Spleen (tissue), 13 donors: ENCODE results near the gene TSPAN12. TPM values are rescaled to one million over a fixed set of nuclear protein-coding genes. Genes with fewer than 3 reads are reported as not detected.
"Not testable (repeated sequence)": the region's sequence is repeated elsewhere in the genome, so short reads cannot be mapped to it uniquely, and the experiment has no call there.

ENCODE experiments used
- DNase-seq: peaks from one replicate; pipeline ENCODE4 v3.0.0-alpha.2; 2020
- H3K27ac ChIP-seq, 8 donors: fragments of 200-600 bp; sonication (generic) in 7 of 8; 1 replicate in 4 of 8; 2 replicates in 4 of 8; pipeline versions ENCODE4 v1.5.0 to v1.8.0; 2016 to 2021; ENCODE audit warnings: inconsistent platforms in 4 of 8, mild to moderate bottlenecking in 4 of 8, moderate library complexity in 1 of 8
- H3K27me3 ChIP-seq, 7 donors: fragments of 200-600 bp; sonication (generic) in 6 of 7; replicated peaks in 1 of 7; 1 replicate in 4 of 7; 2 replicates in 3 of 7; pipeline versions ENCODE4 v1.5.0 to v1.8.0; 2016 to 2021; ENCODE audit warnings: inconsistent platforms in 3 of 7, mild to moderate bottlenecking in 1 of 7
- H3K36me3 ChIP-seq, 6 donors: fragments of 200-600 bp; sonication (generic) in 5 of 6; 1 replicate in 4 of 6; 2 replicates in 2 of 6; pipeline versions ENCODE4 v1.5.0 to v1.8.0; 2016 to 2021; ENCODE audit warnings: inconsistent platforms in 2 of 6
- H3K4me1 ChIP-seq, 6 donors: fragments of 200-600 bp; sonication (generic) in 5 of 6; 1 replicate in 3 of 6; 2 replicates in 3 of 6; pipeline versions ENCODE4 v1.5.0 to v1.8.0; 2016 to 2021; ENCODE audit warnings: inconsistent platforms in 3 of 6
- H3K4me3 ChIP-seq, 8 donors: fragments of 200-600 bp; sonication (generic) in 7 of 8; 1 replicate in 4 of 8; 2 replicates in 4 of 8; pipeline versions ENCODE4 v1.5.0 to v1.8.0; 2016 to 2021; ENCODE audit warnings: inconsistent platforms in 4 of 8, mild to moderate bottlenecking in 4 of 8, moderate library complexity in 2 of 8
- H3K9me3 ChIP-seq, 8 donors: fragments of 200-600 bp; sonication (generic) in 7 of 8; 1 replicate in 4 of 8; 2 replicates in 4 of 8; pipeline versions ENCODE4 v1.5.0 to v1.8.0; 2016 to 2021; ENCODE audit warnings: inconsistent platforms in 4 of 8
- CTCF ChIP-seq, 11 experiments: fragments of 200-600 bp in 7 of 11; fragments of 450-650 bp in 4 of 11; sonication (generic) in 4 of 11; IDR thresholded peaks in 8 of 11; conservative IDR thresholded peaks in 3 of 11; 1 replicate in 7 of 11; 2 replicates in 4 of 11; pipeline versions ENCODE4 v1.4.0 to v1.8.0; 2016 to 2021; ENCODE audit warnings: antibody characterized with exemption in 11 of 11, inconsistent platforms in 4 of 11, mild to moderate bottlenecking in 1 of 11
- POLR2A ChIP-seq, 3 donors: fragments of 450-650 bp; IDR thresholded peaks; one replicate each; pipeline ENCODE4 v1.5.1; 2017; ENCODE audit warnings: antibody characterized with exemption in 3 of 3, mild to moderate bottlenecking in 1 of 3
- POLR2AphosphoS5 ChIP-seq, 3 donors: sonication (generic); formaldehyde crosslinking; IDR thresholded peaks; one replicate each; pipeline ENCODE4 v1.5.1; 2017; ENCODE audit warnings: antibody characterized with exemption in 3 of 3
- WGBS, 5 donors: extraction: QIAGEN DNeasy Blood & Tissue Kit in 3 of 5; methylation state at CpG; one replicate each; pipeline versions ENCODE4 v1.1.5 to v1.1.7; 2013 to 2018; 5-methylcytosine and 5-hydroxymethylcytosine counted together
- intact Hi-C: fragments of 100-400 bp; cut with DNase I; formaldehyde crosslinking; loops from one replicate; pipeline ENCODE4 v1.15.0; 2023; ENCODE audit warnings: low total_unique reads
- long read RNA-seq, 2 donors: transcript quantifications; one replicate each; lab custom pipeline, GENCODE V29; 2026
- polyA plus RNA-seq, 3 donors: library from polyadenylated mRNA; stranded (reverse); fragments of 200-250 nt; gene quantifications; one replicate each; pipeline ENCODE4 v1.2.1, GENCODE V29; 2013
- total RNA-seq, 7 donors: library from RNA; depleted of rRNA in 3 of 7; stranded (reverse); fragments of >200 nt in 3 of 7; fragmentation: NEBNext Ultra II Directional in 4 of 7; extraction: Animal tissue kit (Norgen Biotek cat#: 25700) in 4 of 7; gene quantifications; one replicate each; pipeline versions ENCODE4 v1.1.0 to v1.2.1, GENCODE V29; 2016 to 2021
- donor health status: healthy with polysubstance abuse.
- donor health status: DM: no; HTN: no; CAD: no; lungs with moderate emphysema.
- donor health status: DM: no; HTN: no; CAD: no.
- donor health status: Bipolar disorder and iron deficiency.
- donor health status: healthy.
- donor health status: DM: no; HTN: no; CAD: no.
- donor health status: DM: yes; HTN: yes; CAD: no.

Gene TSPAN12
- 10 to 100 TPM; 28.8 to 61.2 (median 47.7) TPM for total RNA-seq
- 10 to 100 TPM in 1 of 3 donors, 1 to 10 TPM in 2; 4.7 to 12.8 (median 8.7) TPM for polyA plus RNA-seq
- long read RNA-seq, donor 1, transcript TSPAN12-201 (8 exons, 2,798 nt): major isoform, 6 of 6 reads
- long read RNA-seq, donor 1, partial matches to known transcripts: 0 of 6 reads
- long read RNA-seq, donor 1, other reads (novel, unspliced or antisense): 0 of 6 reads
- long read RNA-seq, donor 2, transcript TSPAN12-201 (8 exons, 2,798 nt): major isoform, 6 of 6 reads
- long read RNA-seq, donor 2, partial matches to known transcripts: 0 of 6 reads
- long read RNA-seq, donor 2, other reads (novel, unspliced or antisense): 0 of 6 reads

GRCh38 chr7:120857588-120858573, at the start of gene TSPAN12:
TSPAN12 (minus strand) TSS chr7:120858144; CDS start chr7:120856763, 1,381 bp downstream.
- Histone ChIP-seq H3K4me1 (peaks cover 0 to 30% (median 16%) of the 10 kb centered on the region in 6 donors), H3K9me3 (no peaks in the 10 kb centered on the region), H3K36me3 (no peaks in the 10 kb centered on the region), H3K27ac (peak within 1 kb of the TSS; percentile 51 to 91 (median 86)), H3K27me3 (peaks cover 0 to 68% (median 17%) of the 10 kb centered on the region in 7 donors), H3K4me3 (peak within 1 kb of the TSS; percentile 54 to 82 (median 58))
- peak; percentile 90 for DNase-seq
- TF ChIP-seq CTCF (IDR thresholded peaks at IDR 0.05 in 8 of 11, conservative IDR thresholded peaks at IDR 0.05 in 3 of 11) (peak in 10 of 11 experiments; percentile 38 to 80 (median 70)), POLR2A (IDR thresholded peaks at IDR 0.05) (no peak), POLR2AphosphoS5 (IDR thresholded peaks at IDR 0.05) (peak; percentile 58 to 84 (median 79))
- intact Hi-C loops: loop anchor here (5.0 kb wide), 1 partner anchor 51 kb away; no protein-coding TSS in a partner anchor
- 0 to 2% (median 1%) methylated on average over 55 to 71 of the region's 71 CpGs for WGBS, 5 donors

- Histone ChIP-seq H3K36me3 (no peaks in the 10 kb centered on the region), H3K9me3 (peaks cover 0 to 27% (median 16%) of the 10 kb centered on the region in 8 donors), H3K4me3 (no peak overlapping the region), H3K27me3 (peaks cover 0 to 12% (median 0%) of the 10 kb centered on the region in 7 donors), H3K4me1 (no peaks in the 10 kb centered on the region), H3K27ac (no peak overlapping the region)
- intact Hi-C loops: no loop called here
- WGBS, 5 donors: 69 to 76% (median 73%) methylated on average over 4 of the region's 4 CpGs
- no peak for DNase-seq
- TF ChIP-seq POLR2AphosphoS5 (IDR thresholded peaks at IDR 0.05): no peak
- no peak for TF ChIP-seq CTCF (IDR thresholded peaks at IDR 0.05 in 8 of 11, conservative IDR thresholded peaks at IDR 0.05 in 3 of 11)
- no peak for TF ChIP-seq POLR2A (IDR thresholded peaks at IDR 0.05)
These were observed 41.0 kb upstream of the TSPAN12 start for GRCh38 chr7:120898715-120899499.

- H3K4me1 ChIP-seq, H3K27ac ChIP-seq, DNase-seq, H3K36me3 ChIP-seq, H3K4me3 ChIP-seq, H3K27me3 ChIP-seq, intact Hi-C loops: not testable (repeated sequence)
- H3K9me3 ChIP-seq: peaks cover 2 to 36% (median 31%) of the 10 kb centered on the region in 8 donors
- WGBS, 5 donors: 71 to 95% (median 85%) methylated on average over 2 to 3 of the region's 3 CpGs
These were observed 37.3 kb upstream of the TSPAN12 start for GRCh38 chr7:120895253-120895652.

- DNase-seq, H3K4me1 ChIP-seq, H3K27me3 ChIP-seq, H3K9me3 ChIP-seq, H3K36me3 ChIP-seq, H3K4me3 ChIP-seq, intact Hi-C loops, H3K27ac ChIP-seq: not testable (repeated sequence)
- WGBS, 5 donors: 78 to 89% (median 83%) methylated on average over 4 of the region's 4 CpGs
These were observed 27.7 kb upstream of the TSPAN12 start for GRCh38 chr7:120885602-120886001.
